GM23248 (cell line): Measurements from ENCODE around the gene ST6GAL1. TPM values are rescaled to one million over a fixed set of nuclear protein-coding genes. Genes with fewer than 3 reads are reported as not detected.

Experiments
- DNase-seq: peaks from one replicate; pipeline ENCODE4 v3.0.0-alpha.2; 2015
- H2AFZ ChIP-seq: fragments of 200-600 bp; sonication (generic); 2 replicates; pipeline ENCODE4 v1.6.1; 2016; ENCODE audit warnings: antibody characterized with exemption
- H3F3A ChIP-seq: fragments of 200-600 bp; sonication (generic); 2 replicates; pipeline ENCODE4 v1.6.1; 2016; ENCODE audit warnings: mild to moderate bottlenecking, antibody characterized with exemption, mixed run types; ENCODE audit not compliant: insufficient read depth
- H3K27ac ChIP-seq: fragments of 200-600 bp; sonication (generic); 2 replicates; pipeline ENCODE4 v1.5.1; 2016; ENCODE audit warnings: mild to moderate bottlenecking
- H3K27me3 ChIP-seq: fragments of 200-600 bp; sonication (generic); replicated peaks from 2 replicates; pipeline ENCODE4 v1.6.1; 2016; ENCODE audit warnings: mild to moderate bottlenecking; ENCODE audit not compliant: insufficient read depth
- H3K36me3 ChIP-seq: fragments of 200-600 bp; sonication (generic); 2 replicates; pipeline ENCODE4 v1.6.1; 2016; ENCODE audit warnings: low read depth, mild to moderate bottlenecking
- H3K4me1 ChIP-seq: fragments of 200-600 bp; sonication (generic); 2 replicates; pipeline ENCODE4 v1.6.1; 2016; ENCODE audit warnings: mild to moderate bottlenecking; ENCODE audit not compliant: insufficient read depth
- H3K4me2 ChIP-seq: fragments of 200-600 bp; sonication (generic); one replicate; pipeline ENCODE4 v1.6.1; 2016; ENCODE audit warnings: mild to moderate bottlenecking; ENCODE audit not compliant: unreplicated experiment
- H3K4me3 ChIP-seq: fragments of 200-600 bp; sonication (generic); 2 replicates; pipeline ENCODE4 v1.5.1; 2016; ENCODE audit warnings: mild to moderate bottlenecking
- H3K79me2 ChIP-seq: fragments of 200-600 bp; sonication (generic); 2 replicates; pipeline ENCODE4 v1.6.1; 2016; ENCODE audit warnings: mild to moderate bottlenecking; ENCODE audit not compliant: insufficient read depth
- H3K9ac ChIP-seq: fragments of 200-600 bp; sonication (generic); 2 replicates; pipeline ENCODE4 v1.6.1; 2016; ENCODE audit warnings: mild to moderate bottlenecking
- H3K9me2 ChIP-seq: fragments of 200-600 bp; sonication (generic); 2 replicates; pipeline ENCODE4 v1.6.1; 2016; ENCODE audit warnings: mixed run types, mild to moderate bottlenecking, moderate library complexity; ENCODE audit not compliant: insufficient read depth
- H3K9me3 ChIP-seq: fragments of 200-600 bp; sonication (generic); one replicate; pipeline ENCODE4 v1.6.1; 2017; ENCODE audit warnings: low read depth
- H4K20me1 ChIP-seq: fragments of 200-600 bp; sonication (generic); 2 replicates; pipeline ENCODE4 v1.6.0; 2016; ENCODE audit not compliant: insufficient read depth
- EZH2 ChIP-seq: fragments of 200-600 bp; sonication (generic); IDR thresholded peaks from 2 replicates; pipeline ENCODE4 v1.6.1; 2018; ENCODE audit warnings: antibody characterized with exemption, mild to moderate bottlenecking; ENCODE audit not compliant: insufficient read depth, poor library complexity, severe bottlenecking
- EZH2phosphoT487 ChIP-seq: fragments of 200-600 bp; sonication (generic); IDR thresholded peaks from 2 replicates; pipeline ENCODE4 v1.6.1; 2018; ENCODE audit warnings: antibody characterized with exemption, moderate library complexity, mild to moderate bottlenecking, low read depth; ENCODE audit not compliant: insufficient read depth
- WGBS, 2 experiments: methylation state at CpG; one replicate each; pipeline ENCODE4 v1.1.6; 2015 to 2017; ENCODE audit warnings: low lambda C conversion rate in 2 of 2, low coverage in 1 of 2; ENCODE audit errors: missing lambda C conversion rate in 2 of 2; 5-methylcytosine and 5-hydroxymethylcytosine counted together
- in situ Hi-C: fragments of 300-500 bp; cut with MboI; formaldehyde crosslinking; loops from 2 replicates; pipeline ENCODE4 v1.15.0; 2020
- polyA plus RNA-seq: library from polyadenylated mRNA; unstranded; fragments of >200 nt; fragmentation: Nextera tagmentation; extraction: Ambion mirVana; gene quantifications from 2 replicates; pipeline ENCODE4 v1.2.1, GENCODE V29; 2016
- total RNA-seq: library from RNA; depleted of rRNA; stranded (reverse); fragments of >200 nt; shearing (Covaris generic); gene quantifications from 2 replicates; pipeline ENCODE4 v1.2.3, GENCODE V29; 2014

The ST6GAL1 gene
- total and polyA plus RNA-seq, 2 experiments from 2014 or later = 0.20 TPM; not detected in 1

GRCh38 chr3:187061748-187062147 is 131.4 kb downstream of the ST6GAL1 start:
- WGBS, 2 experiments = 33 to 42% methylated on average over 3 of the region's 3 CpGs
- Histone ChIP-seq H3K79me2 (no peaks in the 10 kb centered on the region), H2AFZ (no peak overlapping the region), H3K9ac (no peak overlapping the region), H3K4me1 (peaks cover 27% of the 10 kb centered on the region), H3K4me2 (no peak overlapping the region), H3F3A (peaks cover 16% of the 10 kb centered on the region; the same call in 1 of the 2 replicates), H3K9me2 (no peaks in the 10 kb centered on the region), H3K9me3 (no peaks in the 10 kb centered on the region), H3K27ac (no peak overlapping the region), H4K20me1 (no peaks in the 10 kb centered on the region), H3K27me3 (0 out of 2 replicates have a peak, but pooled peaks cover 2% of the 10 kb centered on the region), H3K36me3 (no peaks in the 10 kb centered on the region), H3K4me3 (no peak overlapping the region)
- in situ Hi-C loops = no loop called here
- TF ChIP-seq EZH2 = no peak
- no peak for TF ChIP-seq EZH2phosphoT487
- DNase-seq = no peak

GRCh38 chr3:187062526-187063177 is 132.3 kb downstream of the ST6GAL1 start:
- H3K9me3 ChIP-seq = no peaks in the 10 kb centered on the region
- H3K27ac ChIP-seq = peak overlapping the region; percentile 10; the same call in 1 of the 2 replicates
- H3K9me2 ChIP-seq = no peaks in the 10 kb centered on the region
- no peak overlapping the region for H3K4me2 ChIP-seq
- no peak overlapping the region for H3K4me3 ChIP-seq
- no peak overlapping the region for H2AFZ ChIP-seq
- in situ Hi-C loops = no loop called here
- DNase-seq = peak; percentile 66
- H3K9ac ChIP-seq = no peak overlapping the region
- TF ChIP-seq EZH2 = no peak
- 0 out of 2 replicates have a peak, but pooled peaks have one; percentile 54 for TF ChIP-seq EZH2phosphoT487
- H3K36me3 ChIP-seq = no peaks in the 10 kb centered on the region
- no peaks in the 10 kb centered on the region for H3K79me2 ChIP-seq
- H3K27me3 ChIP-seq = 0 out of 2 replicates have a peak, but pooled peaks cover 2% of the 10 kb centered on the region
- peaks cover 16% of the 10 kb centered on the region; the same call in 1 of the 2 replicates for H3F3A ChIP-seq
- no peaks in the 10 kb centered on the region for H4K20me1 ChIP-seq
- H3K4me1 ChIP-seq = peaks cover 27% of the 10 kb centered on the region

GRCh38 chr3:187063286-187064121 is 133.2 kb downstream of the ST6GAL1 start:
- Histone ChIP-seq H3F3A (peaks cover 16% of the 10 kb centered on the region; the same call in 1 of the 2 replicates), H3K36me3 (no peaks in the 10 kb centered on the region), H3K9me3 (no peaks in the 10 kb centered on the region), H3K4me3 (no peak overlapping the region), H3K9ac (no peak overlapping the region), H3K79me2 (no peaks in the 10 kb centered on the region), H3K27me3 (0 out of 2 replicates have a peak, but pooled peaks cover 2% of the 10 kb centered on the region), H3K9me2 (no peaks in the 10 kb centered on the region), H2AFZ (no peak overlapping the region), H3K4me2 (no peak overlapping the region), H4K20me1 (no peaks in the 10 kb centered on the region), H3K4me1 (peaks cover 27% of the 10 kb centered on the region), H3K27ac (no peak overlapping the region)
- in situ Hi-C loops = no loop called here
- TF ChIP-seq EZH2phosphoT487 = no peak
- no peak for TF ChIP-seq EZH2
- WGBS, 2 experiments = 73 to 77% methylated on average over 6 of the region's 6 CpGs
- no peak for DNase-seq

GRCh38 chr3:187064210-187065115 is 134.1 kb downstream of the ST6GAL1 start:
- no peaks in the 10 kb centered on the region for H3K36me3 ChIP-seq
- H3K4me2 ChIP-seq = peak overlapping the region; percentile 14
- no peak overlapping the region for H3K9ac ChIP-seq
- TF ChIP-seq EZH2 = no peak
- no peak for TF ChIP-seq EZH2phosphoT487
- 27 to 34% methylated on average over 12 of the region's 12 CpGs for WGBS, 2 experiments
- H3F3A ChIP-seq = peaks cover 16% of the 10 kb centered on the region; the same call in 1 of the 2 replicates
- H4K20me1 ChIP-seq = no peaks in the 10 kb centered on the region
- peaks cover 27% of the 10 kb centered on the region for H3K4me1 ChIP-seq
- H3K4me3 ChIP-seq = no peak overlapping the region
- no peak overlapping the region for H2AFZ ChIP-seq
- no peaks in the 10 kb centered on the region for H3K9me3 ChIP-seq
- in situ Hi-C loops = no loop called here
- H3K27me3 ChIP-seq = 0 out of 2 replicates have a peak, but pooled peaks cover 2% of the 10 kb centered on the region
- peak; percentile 49 for DNase-seq
- H3K9me2 ChIP-seq = no peaks in the 10 kb centered on the region
- no peak overlapping the region for H3K27ac ChIP-seq
- H3K79me2 ChIP-seq = no peaks in the 10 kb centered on the region
